H4 (cell line): ENCODE data around the gene FOXP1. TPM values are rescaled to one million over a fixed set of nuclear protein-coding genes. Genes with fewer than 3 reads are reported as not detected.

Source experiments
- DNase-seq: peaks from one replicate; pipeline ENCODE4 v3.0.0-alpha.2; 2015; ENCODE audit warnings: low spot score
- total RNA-seq: library from RNA; depleted of rRNA; stranded (reverse); fragments of >200 nt; shearing (Covaris generic); gene quantifications from 2 replicates; pipeline ENCODE4 v1.2.3, GENCODE V29; 2014

The FOXP1 gene
- total RNA-seq, 1 experiment from 2014 or later, result 15.9 TPM

DNA sequence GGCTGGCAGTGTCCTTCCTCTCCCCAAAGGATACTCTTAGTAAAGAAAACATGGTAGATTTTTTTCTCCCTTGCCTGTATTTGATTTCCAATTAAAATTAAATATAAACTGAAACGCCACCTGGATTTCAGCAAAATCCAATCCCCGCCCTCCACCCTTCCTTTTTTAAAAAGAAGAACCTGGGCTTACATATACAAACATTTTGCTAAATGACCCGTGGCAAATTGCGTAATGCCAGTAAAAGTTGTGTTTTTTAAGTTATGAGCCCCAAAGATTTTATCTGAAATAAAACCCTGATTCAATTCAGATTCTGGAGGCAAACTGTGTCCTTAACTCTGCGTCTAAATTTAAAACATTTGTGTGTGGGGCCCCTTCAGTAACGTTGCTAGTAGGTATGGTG lies 403.0 kb downstream of the FOXP1 start:
- DNase-seq, result no peak

DNA sequence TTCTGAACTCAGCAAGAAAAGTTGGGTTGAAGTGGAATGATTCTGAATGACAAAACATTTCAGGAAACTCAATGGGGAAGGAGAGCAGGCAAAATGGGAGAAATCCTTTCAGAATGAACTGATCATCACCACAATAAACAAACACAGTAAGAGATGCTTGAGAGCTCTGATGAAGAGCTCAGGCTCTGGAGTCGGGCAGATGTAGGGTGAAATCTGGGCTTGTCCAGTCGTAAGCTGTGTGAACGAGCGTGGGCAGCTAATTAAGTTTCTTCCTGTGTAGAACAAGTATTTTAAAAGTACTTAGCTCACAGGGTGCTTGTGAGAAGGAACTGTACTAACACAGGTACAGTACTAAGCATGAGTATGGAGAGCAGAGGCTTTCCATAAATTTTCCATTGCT lies 406.2 kb downstream of the FOXP1 start:
- no peak for DNase-seq

DNA sequence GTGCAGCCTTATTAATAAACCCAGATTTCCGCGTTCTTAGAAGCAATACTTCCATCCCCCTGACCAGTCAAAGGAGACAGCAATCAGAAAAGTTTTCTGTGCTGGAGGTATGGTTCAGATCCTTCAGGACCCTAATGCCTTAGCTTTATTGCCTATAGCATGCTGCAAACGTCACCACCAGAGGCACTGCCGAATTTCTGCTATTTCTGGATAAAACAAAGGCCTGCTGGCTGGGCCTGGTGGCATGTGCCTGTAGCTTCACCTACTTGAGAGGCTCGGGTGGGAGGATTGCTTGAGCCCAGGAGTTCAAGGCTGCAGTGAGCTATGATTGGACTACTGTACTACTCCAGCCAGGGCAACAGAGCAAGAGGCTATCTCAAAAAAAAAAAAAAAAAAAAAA lies 407.2 kb downstream of the FOXP1 start:
- DNase-seq, result no peak

DNA sequence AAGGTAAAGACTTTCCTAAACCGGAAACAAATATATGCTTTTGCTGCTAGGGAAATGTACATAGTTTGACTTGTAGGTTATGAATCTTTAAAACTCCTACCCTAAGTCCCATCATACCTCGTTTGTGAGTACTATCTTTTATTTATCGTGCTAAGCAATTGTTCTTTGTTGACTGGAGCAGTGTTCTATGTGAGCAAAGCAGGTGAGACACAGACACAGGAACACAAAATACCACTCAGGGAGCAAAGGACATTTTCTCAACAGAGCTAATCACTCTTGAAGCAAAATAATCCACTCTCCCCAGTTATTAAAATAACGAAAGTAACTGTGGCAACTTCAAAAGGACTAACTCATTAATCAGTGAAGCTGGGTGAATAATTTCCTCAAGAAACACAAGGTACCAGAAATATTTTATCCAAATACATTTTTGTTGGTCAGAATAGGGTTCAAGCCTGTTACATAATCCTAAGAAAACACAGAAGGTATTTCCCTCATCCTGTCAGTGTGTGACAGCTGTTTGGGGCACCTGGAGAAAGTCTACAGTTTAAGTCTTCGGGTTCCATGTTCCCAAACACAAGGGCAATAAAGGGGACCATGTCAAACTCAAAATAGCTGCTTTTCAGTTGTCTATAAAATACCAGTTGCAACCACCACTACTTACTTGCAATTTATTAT lies 407.7 kb downstream of the FOXP1 start:
- DNase-seq, result no peak

DNA sequence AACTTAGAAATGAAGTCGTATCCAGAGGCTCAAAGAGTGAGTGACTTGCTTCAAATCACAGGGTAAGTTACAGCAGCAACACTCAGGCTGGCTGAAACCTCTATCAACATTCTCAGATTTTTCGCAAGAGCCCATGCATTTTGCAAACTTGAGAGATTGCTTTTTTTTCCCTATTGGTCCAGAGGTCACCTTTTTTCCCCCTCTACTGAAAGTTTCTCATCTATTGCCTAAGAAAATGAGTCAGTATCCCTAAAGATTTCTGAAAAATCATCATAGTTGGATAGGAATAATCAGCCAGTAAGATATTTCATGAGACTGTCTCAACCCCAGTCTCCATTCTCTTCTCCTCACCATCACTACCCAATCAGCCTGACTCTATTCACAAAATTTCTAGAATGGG lies 410.6 kb downstream of the FOXP1 start:
- DNase-seq, result no peak

DNA sequence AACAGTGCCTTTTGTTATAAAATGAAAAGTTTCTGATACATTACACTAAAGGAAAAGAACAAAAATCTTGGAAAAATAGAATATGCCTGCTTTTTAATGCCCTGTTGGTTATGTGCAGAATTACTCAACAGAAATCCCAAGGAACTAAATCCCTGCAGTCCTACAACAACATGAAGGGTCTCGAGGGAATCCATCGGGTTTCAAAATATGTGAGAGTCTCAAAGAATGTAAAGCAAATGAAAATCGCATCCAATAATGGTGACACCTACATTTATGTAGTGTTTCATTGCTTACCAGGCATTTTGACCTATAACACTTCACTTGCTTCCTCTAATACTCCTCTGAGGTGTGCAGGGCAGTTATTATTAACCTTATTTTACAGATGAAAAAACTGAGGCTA lies 411.3 kb downstream of the FOXP1 start:
- DNase-seq, result no peak

DNA sequence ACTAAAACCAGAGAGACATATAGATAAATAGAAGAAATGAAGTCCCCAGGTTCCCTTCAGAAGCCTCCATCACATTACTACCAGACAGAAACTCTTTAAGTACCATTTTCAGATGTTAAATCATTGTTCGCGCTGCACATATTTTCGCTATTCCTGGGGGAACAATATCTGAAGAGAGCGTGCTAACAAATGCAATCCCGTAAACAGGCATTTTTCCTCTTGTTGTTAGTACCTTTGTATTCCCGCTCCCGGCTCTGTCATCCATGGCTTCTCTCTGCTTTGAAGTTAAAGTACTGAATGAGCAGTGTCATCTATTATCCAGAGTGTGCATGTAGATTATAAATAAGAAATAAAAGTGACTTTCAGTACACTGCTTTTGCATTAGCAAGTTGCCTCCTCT lies 412.3 kb downstream of the FOXP1 start:
- no peak for DNase-seq

DNA sequence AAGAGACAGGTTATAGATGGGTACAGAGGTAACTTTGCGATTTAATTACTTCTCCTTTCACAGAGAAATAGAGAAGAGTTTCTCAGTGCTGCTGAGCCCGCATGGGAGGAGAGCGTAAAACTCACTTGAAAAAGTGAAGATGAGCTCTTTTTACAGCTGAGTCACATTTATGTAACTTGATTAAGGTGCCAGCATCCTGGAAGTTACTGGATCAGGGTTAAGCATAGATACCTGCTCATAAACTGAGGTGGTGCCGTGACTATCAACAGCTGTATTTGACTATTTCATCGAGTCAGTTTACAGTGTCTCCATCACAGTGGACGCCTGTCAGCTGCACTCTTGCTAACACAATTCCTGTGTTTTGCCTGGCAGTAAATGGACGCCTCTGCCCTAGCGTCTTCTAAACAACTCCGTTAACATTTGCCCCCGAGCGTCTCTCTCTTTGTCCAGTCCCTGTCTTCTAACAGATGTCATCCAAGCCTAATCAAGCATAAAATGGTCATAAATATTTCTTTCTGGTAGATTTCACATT lies 414.6 kb downstream of the FOXP1 start:
- no peak for DNase-seq

DNA sequence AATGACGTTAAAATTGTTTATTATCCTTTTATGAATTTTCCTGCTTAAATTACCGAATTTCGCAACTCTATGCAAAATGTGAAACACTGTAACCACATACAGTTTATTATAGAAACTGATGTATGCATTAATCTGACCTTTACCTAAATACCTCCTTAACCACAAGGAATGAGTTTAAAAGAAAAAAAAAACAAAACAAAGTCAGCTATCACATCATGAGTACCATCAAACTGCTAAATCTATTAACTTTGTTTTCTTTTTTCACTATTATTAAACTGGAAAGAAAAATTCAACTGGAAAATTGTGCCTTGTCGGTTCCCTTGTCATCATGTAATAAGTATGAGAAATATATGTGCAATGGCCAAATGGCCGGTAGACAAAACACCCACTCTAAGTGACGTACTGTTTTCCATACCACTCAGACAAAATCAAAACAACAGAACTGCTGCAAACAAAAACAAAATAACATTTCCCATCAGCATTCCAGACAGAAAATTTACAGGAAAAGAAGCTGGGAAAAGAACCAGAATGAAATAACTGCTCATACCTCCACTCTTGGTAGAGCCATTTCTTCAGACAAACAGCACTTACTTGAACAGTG lies 415.3 kb downstream of the FOXP1 start:
- DNase-seq, result peak; percentile 22

DNA sequence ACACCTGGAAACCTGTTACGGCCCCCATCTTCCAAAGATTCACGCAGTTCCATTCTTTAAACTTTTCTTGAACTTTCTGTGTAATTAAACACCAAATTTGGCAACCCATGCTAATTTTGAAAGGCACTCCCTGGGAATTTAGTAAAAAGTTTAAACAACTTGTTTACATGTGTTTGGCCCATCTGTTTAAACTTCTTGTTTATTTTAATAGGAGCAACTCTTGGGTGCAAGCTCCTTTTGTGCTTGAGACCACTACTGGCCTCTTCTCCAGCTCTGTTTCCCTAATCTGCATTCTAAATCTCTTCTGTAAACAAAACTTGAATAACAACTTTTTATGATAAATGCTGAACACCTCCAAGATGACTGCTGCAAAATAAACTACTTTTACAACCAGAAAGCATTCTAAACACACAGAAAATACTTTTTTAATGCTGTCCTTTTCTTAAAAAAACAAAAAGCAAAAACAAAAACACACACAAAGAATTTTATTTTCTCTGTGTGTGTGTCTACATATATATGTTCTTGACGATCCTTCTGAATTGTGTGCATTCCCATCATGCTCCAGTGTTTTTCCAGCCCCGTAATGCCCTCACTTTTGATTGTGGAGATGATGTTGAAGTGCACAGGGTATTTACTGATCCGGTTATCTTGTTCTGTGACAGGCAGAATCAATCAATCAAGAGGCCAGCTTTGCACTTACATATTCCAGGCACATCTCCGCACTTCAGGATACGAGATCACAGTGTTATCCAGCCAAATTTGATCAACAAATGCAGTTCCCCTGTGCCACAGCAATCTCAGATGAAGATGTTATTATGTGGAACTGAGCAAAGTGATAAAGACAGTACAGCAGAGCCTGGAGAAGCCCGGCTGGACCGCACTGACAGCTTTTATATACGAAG lies 416.9 kb downstream of the FOXP1 start:
- DNase-seq, result no peak

DNA sequence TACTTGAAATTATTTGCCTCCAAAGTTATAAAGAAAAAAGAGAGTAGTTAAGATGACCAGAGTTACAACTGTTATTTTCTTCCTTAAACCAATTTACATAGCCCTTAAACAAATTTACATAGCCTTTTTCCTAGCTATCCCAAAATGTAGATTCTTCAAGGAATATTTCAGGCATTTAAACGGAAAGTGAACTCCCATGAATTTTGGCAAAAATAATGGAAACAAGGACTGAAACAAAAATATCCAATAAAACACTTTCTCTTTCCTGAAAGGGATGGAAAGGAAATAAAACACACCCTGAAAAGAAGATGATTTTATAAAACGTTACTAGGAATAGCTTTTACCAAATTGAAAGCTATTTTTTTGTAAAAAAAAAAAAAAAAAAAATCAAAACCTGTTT lies 418.6 kb downstream of the FOXP1 start:
- DNase-seq, result no peak

DNA sequence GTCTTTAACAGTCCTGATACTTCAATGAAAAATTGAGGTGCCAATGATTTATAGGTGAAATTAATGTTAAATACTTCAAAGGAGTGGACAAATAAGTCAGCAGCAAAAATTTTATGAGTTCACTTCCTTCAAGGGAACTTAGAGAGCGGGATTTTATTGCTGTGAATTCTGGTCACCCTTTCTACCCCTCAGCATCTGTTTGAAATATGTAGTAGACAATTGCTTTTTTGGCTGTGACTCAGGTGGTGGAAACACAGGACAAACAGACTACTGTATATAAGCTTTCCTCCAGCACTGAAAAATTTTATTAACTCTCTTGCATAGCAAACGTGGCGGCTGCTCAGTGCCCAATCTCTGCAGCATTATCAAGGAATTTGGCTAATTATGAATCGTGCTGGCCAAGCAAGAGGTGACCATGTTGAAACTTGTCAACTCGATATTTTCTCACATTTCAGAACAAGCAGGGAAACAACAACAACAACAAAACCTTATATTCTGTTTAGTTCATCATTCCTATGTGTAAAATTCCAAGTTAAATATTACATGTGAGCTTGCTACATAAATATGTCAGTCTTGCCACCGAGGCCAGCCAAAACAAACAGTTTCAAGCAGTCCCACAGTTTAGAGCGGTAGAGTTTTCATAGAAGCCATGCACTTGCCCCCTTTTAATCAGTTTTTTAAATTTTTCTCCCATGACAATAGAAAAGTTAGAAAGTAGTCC lies 420.2 kb downstream of the FOXP1 start:
- DNase-seq, result no peak

DNA sequence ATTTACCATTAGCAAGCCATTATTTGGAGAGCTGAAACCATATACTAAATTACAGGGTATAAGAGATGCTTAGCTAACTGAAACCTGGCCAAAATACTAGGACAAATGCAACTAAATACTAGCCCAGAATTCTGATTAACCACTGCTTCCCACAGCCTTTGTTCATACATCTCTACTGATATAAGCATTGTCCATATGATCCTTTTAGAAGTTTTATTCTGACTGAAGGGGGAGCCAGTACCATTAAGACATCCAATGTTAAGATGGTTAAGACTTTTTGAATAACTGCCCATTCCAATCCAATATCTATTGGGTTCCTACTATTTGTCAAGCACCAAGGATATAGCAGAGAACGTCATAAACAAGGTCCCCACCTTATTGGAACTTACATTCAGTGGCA lies 421.3 kb downstream of the FOXP1 start:
- no peak for DNase-seq

DNA sequence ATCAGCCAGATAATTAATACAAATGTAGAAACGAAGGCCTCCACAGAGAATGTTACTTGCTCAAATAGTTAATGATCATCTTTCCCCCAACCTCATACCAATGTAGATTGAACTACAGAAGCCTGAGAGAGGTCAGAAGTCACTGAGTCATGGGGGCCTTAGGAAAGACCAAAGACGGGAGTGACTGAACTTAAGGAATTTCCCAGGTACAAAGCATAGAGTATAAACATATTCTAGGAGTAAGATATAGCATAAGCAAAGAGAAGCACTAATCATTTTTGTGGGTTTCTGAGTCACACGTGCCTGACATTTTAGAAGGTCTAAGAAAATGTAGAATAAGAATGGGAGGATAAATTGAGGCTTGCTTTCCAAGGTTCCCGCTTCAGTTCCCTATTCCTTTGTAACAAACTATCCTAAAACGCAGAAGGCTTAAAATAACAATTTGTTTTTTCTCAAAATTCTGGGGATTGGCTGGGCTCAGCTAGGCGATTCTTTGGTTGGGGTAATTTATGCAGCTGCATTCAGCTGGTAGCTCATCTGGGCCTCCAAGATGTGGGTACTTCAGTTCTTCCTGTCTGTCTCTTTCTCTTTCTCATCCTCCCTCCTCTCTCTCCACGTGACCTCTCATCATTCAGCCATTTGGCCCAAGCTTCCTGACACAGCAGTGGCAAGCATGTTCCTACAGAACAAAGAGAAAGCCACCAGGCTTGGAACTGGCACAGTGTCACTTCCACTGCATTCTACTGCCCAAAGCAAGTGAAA lies 422.6 kb downstream of the FOXP1 start:
- no peak for DNase-seq

DNA sequence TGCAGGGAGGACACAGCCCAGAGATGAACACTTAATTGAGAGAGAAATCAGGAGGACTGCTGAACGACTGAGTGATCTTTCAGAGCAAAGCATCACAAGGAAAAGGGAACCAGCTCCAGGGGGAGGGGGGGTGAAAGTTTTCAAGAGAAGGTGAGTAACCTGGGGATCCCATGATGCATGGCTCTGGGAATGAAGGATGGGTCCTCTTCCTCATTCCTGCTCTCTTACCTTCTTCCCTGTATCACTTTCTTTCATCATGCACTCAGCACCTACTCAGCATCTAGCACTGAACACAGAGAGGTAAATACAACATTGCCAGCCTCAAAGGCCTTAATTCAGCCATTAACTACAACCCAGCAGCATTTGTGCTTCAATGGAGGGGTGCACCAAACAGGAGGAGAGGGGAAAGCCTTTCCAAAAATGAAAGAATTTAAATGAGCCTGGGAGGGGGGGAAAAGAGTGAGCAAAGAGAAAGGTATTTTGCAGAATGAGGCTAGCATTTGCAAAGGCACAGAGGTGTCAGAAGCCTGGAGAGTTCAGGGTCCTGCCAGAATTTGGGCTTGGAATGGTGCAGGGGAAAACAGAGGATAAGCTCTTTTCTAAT lies 427.4 kb downstream of the FOXP1 start:
- DNase-seq, result no peak

DNA sequence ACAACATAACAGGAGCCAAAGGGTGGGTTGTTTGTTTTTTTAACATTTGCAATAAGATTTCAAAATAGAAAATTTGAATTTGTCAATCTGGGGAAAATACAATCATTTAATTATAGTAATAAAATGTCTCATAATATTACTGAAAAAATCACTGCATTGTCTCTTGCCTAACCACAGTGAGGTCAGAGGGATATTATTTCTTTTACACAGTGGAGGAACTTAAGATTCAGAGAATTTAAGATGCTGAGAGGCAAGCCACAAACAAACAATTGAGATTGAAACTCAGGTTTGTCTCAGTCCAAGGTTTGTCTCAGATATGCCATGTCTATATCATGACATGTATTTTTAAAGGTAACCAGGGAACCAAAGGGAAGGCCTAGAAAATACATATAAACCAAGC lies 428.7 kb downstream of the FOXP1 start:
- DNase-seq, result no peak

DNA sequence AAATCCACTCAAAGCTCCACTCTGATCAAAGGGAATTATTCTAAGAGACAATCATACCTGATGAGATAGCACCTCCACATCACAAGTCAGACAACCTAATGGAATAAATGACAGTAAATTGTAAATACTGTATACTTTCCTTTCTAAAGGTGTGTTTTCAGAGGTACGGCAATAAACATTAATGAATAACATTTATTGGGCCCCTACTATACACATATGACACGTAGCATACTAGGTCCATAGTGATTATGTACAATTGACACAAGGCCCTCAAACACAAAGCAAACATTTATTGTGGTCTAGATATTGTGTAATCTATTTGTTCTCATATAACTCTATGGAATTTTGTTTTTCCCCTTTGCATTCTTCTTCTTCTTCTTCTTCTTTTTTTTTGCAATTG lies 429.8 kb downstream of the FOXP1 start:
- no peak for DNase-seq

DNA sequence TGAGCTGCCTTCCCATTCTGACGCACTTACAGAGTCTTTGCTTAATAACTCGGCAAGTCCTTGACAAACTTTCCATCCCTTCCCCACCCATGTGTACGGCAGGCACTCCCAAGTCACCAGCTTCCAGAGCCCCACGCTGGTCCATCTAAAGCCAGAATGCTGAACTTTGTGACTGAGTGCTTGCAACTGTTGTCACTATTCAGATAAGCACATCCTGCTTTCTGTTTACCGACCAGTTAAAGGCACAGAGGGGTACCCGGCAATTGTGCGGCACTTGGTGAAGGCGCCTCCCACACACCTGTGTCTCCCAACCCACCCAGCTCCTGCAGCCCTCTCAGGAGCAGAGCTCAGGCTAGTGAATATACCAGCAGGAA lies 430.6 kb downstream of the FOXP1 start:
- DNase-seq, result no peak

DNA sequence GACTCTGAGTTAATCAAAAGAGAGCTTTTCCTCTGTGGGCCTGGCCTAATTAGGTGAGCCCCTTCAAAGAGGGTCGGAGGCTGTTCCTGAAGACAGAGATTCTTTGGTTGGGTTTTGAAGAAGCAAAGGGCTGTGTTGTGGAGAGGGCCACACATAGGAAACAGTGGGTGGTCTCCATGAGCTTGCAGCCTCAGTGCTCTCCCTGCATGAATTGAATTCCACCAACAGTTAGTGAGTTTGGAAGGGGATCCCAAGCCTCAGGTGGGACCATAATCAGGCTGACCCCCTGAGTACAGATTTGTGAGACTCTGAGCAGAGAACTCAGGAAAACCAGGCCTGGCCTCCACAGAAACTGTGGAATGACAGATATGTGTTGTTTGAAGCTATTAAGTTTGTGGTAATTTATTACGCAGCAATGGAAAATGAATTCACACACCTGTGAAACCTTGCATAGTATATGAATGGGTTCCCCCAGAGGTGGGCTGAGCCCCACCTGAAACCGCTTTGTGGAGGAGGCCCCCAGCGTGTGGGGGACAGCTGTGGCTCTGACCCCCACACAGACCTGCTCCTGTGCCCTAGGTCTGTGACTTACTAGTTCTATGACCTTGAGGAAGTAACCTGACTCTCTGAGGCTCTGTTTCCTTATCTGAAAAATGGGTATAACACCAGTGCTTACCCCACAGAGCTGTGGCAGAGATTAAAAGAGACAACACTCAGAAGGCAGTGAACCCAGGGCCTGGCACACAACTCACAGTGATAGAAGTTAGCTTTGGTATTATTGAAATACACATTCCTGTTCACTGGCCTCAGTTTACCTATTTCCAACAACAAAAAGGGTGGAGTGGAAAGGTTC lies 431.3 kb downstream of the FOXP1 start:
- no peak for DNase-seq
